ENCODE measurements around the gene LIFR. TPM values are rescaled to one million over a fixed set of nuclear protein-coding genes. Genes with fewer than 3 reads are reported as not detected.

The LIFR gene
- total and polyA plus RNA-seq, 2 donors (not counting 3 experiments of a cell fraction or from before 2014, with no cell fraction given) = 4.1 to 36.4 TPM

GRCh38 chr5:38554403-38554802 lies 2.0 kb downstream of the LIFR start:
- Histone ChIP-seq H2AFZ (ENCODE audit: low read depth, low read length) (no peak overlapping the region), H3K9me1 (replicated peaks; ENCODE audit: control insufficient read depth, extremely low read depth, insufficient read depth, low read length) (no peaks in the 10 kb centered on the region), H3K9ac (replicated peaks; ENCODE audit: extremely low read depth, insufficient read depth, low read length) (no peak overlapping the region), H3K4me1 (ENCODE audit: control insufficient read depth, extremely low read depth, insufficient read depth, low read length) (peaks cover 26% of the 10 kb centered on the region), H3K27ac (ENCODE audit: insufficient read depth, low read depth, low read length) (no peak overlapping the region), H3K27me3 (ENCODE audit: control insufficient read depth in 2 of 2, insufficient read depth in 2 of 2, low read length in 2 of 2) (no peaks in the 10 kb centered on the region), H3K9me3 (replicated peaks; ENCODE audit: control insufficient read depth, insufficient read depth, low read length) (no peaks in the 10 kb centered on the region), H3K36me3 (ENCODE audit: control insufficient read depth in 2 of 2, extremely low read depth in 1 of 2, insufficient read depth in 2 of 2, low read length in 2 of 2) (no peaks in the 10 kb centered on the region), H3K4me3 (replicated peaks in 1 of 3; ENCODE audit: insufficient read depth in 1 of 3, low read depth in 1 of 3, low read length in 3 of 3) (no peak overlapping the region), H3K79me2 (ENCODE audit: control insufficient read depth, insufficient read depth, low read length) (no peaks in the 10 kb centered on the region), H3K4me2 (ENCODE audit: insufficient read depth, low read length) (no peak overlapping the region), H4K20me1 (replicated peaks; ENCODE audit: control insufficient read depth, extremely low read depth, insufficient read depth, low read length) (peaks cover 2% of the 10 kb centered on the region)
- no peak for TF ChIP-seq FOS (IDR thresholded peaks at IDR 0.05; ENCODE audit: borderline replicate concordance, insufficient read depth, low read length)
- no peak for TF ChIP-seq CTCF (IDR thresholded peaks at IDR 0.05; ENCODE audit: extremely low read depth in 1 of 2, insufficient read depth in 1 of 2, low read depth in 1 of 2, low read length in 2 of 2)
- TF ChIP-seq JUN (IDR thresholded peaks at IDR 0.05; ENCODE audit: borderline replicate concordance, insufficient read depth, insufficient read length, low read depth) = no peak
- TF ChIP-seq GATA2 (IDR thresholded peaks at IDR 0.05; ENCODE audit: insufficient read depth, insufficient read length, low read depth, low read length) = no peak
- no peak for TF ChIP-seq EZH2 (IDR thresholded peaks at IDR 0.05; ENCODE audit: borderline replicate concordance, low read depth, low read length, severe bottlenecking)
- no peak for TF ChIP-seq POLR2A (IDR thresholded peaks at IDR 0.05; ENCODE audit: low read depth, low read length)
- dilution Hi-C loops (cut with MboI; ENCODE audit: extremely low pct_ligation_motif_present, low sequenced_read_pairs) (no loop called here), intact Hi-C loops (cut with micrococcal nuclease) (loop anchor here (10.0 kb wide), 1 partner anchor 370 kb away; no protein-coding TSS in a partner anchor)
- ChIA-PET POLR2A (no interaction called here), CTCF (interaction anchor here (1.0 to 6.7 kb wide), 7 partner anchors 39 to 255 kb away, joined by 3 to 177 read pairs (median 6); no protein-coding TSS in a partner anchor)
- BruUV-seq (replicated peaks) = no TSS peak
- FAIRE-seq (no peak), DNase-seq (ENCODE audit: low read depth, low spot score) (no peak)
